Activated gamma-delta T cell treated with anti-CD3 and anti-CD28 coated beads, Interleukin-2, amount 50 U/mL, for 16 hours (primary cell): ENCODE results near the gene HORMAD2.

ENCODE experiments used
- DNase-seq: peaks from one replicate; pipeline ENCODE4 v3.0.0-alpha.2; 2020; ENCODE audit warnings: low read depth

Gene HORMAD2

GRCh38 chr22:30079952-30080533 is at the start of gene HORMAD2:
TSS of gene HORMAD2 (plus strand) at chr22:30080464. CDS start at chr22:30093953, 13,489 bp downstream.
- no peak for DNase-seq

- DNase-seq = no peak
These were observed 48.9 kb upstream of the HORMAD2 start for GRCh38 chr22:30031328-30031727.

GRCh38 chr22:30031764-30032455 is 48.4 kb upstream of the HORMAD2 start:
- DNase-seq = no peak

- DNase-seq = no peak
These were observed 47.1 kb upstream of the HORMAD2 start for GRCh38 chr22:30033137-30033536.

- no peak for DNase-seq
These were observed 46.4 kb upstream of the HORMAD2 start for GRCh38 chr22:30033901-30034300.

GRCh38 chr22:30036656-30037055 is 43.6 kb upstream of the HORMAD2 start:
- no peak for DNase-seq

GRCh38 chr22:30038219-30038618 is 42.0 kb upstream of the HORMAD2 start:
- no peak for DNase-seq

GRCh38 chr22:30040499-30041260 is 39.6 kb upstream of the HORMAD2 start:
- DNase-seq = no peak

GRCh38 chr22:30041475-30041874 is 38.8 kb upstream of the HORMAD2 start:
- DNase-seq = no peak

GRCh38 chr22:30041881-30042280 is 38.4 kb upstream of the HORMAD2 start:
- DNase-seq = no peak

GRCh38 chr22:30043161-30043560 is 37.1 kb upstream of the HORMAD2 start:
- DNase-seq = no peak

GRCh38 chr22:30044369-30044768 is 35.9 kb upstream of the HORMAD2 start:
- no peak for DNase-seq

- DNase-seq = no peak
These were observed 35.3 kb upstream of the HORMAD2 start for GRCh38 chr22:30044881-30045493.

- no peak for DNase-seq
These were observed 34.8 kb upstream of the HORMAD2 start for GRCh38 chr22:30045494-30045887.

GRCh38 chr22:30045901-30046715 is 34.2 kb upstream of the HORMAD2 start:
- DNase-seq = no peak

GRCh38 chr22:30046716-30047363 is 33.4 kb upstream of the HORMAD2 start:
- no peak for DNase-seq

GRCh38 chr22:30047364-30047738 is 32.9 kb upstream of the HORMAD2 start:
- no peak for DNase-seq

GRCh38 chr22:30048681-30049080 is 31.6 kb upstream of the HORMAD2 start:
- DNase-seq = no peak

GRCh38 chr22:30054067-30054763 is 26.0 kb upstream of the HORMAD2 start:
- DNase-seq = no peak

GRCh38 chr22:30054764-30055069 is 25.5 kb upstream of the HORMAD2 start:
- no peak for DNase-seq

GRCh38 chr22:30056015-30056414 is 24.2 kb upstream of the HORMAD2 start:
- DNase-seq = no peak
